Spleen (tissue), 7 donors: Measurements from ENCODE around the gene AOAH.

Experiments used
- POLR2A ChIP-seq, 3 donors: fragments of 450-650 bp; IDR thresholded peaks; one replicate each; pipeline ENCODE4 v1.5.1; 2017; ENCODE audit warnings: antibody characterized with exemption in 3 of 3, mild to moderate bottlenecking in 1 of 3
- TF ChIP-seq, protein P1 (sequence below), 11 experiments: fragments of 200-600 bp in 7 of 11; fragments of 450-650 bp in 4 of 11; sonication (generic) in 4 of 11; IDR thresholded peaks in 8 of 11; conservative IDR thresholded peaks in 3 of 11; 1 replicate in 7 of 11; 2 replicates in 4 of 11; pipeline versions ENCODE4 v1.4.0 to v1.8.0; 2016 to 2021; ENCODE audit warnings: antibody characterized with exemption in 11 of 11, inconsistent platforms in 4 of 11, mild to moderate bottlenecking in 1 of 11
- donor health status: DM: no; HTN: no; CAD: no; lungs with moderate emphysema.
- donor health status: DM: no; HTN: no; CAD: no.
- donor health status: DM: no; HTN: no; CAD: no.

DNA sequence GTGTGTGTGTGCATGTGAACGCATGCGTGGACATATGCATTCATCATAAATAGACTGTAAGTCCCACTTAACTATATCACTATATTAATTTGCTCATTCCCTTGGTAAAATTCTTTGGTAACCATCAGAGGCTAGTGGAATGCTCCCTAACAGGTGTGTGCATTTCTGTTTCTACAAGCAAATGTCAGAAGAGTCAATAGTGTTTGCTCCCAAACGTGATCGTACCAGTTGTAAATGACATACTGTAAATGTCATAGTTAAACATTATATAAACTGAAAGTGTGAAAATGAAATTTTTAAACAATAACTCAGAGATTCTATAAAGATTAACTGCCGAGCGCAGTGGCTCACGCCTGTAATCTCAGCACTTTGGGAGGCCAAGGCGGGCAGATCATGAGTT is 240.0 kb downstream of the AOAH start:
- TF ChIP-seq, protein P1, sequence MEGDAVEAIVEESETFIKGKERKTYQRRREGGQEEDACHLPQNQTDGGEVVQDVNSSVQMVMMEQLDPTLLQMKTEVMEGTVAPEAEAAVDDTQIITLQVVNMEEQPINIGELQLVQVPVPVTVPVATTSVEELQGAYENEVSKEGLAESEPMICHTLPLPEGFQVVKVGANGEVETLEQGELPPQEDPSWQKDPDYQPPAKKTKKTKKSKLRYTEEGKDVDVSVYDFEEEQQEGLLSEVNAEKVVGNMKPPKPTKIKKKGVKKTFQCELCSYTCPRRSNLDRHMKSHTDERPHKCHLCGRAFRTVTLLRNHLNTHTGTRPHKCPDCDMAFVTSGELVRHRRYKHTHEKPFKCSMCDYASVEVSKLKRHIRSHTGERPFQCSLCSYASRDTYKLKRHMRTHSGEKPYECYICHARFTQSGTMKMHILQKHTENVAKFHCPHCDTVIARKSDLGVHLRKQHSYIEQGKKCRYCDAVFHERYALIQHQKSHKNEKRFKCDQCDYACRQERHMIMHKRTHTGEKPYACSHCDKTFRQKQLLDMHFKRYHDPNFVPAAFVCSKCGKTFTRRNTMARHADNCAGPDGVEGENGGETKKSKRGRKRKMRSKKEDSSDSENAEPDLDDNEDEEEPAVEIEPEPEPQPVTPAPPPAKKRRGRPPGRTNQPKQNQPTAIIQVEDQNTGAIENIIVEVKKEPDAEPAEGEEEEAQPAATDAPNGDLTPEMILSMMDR (IDR thresholded peaks at IDR 0.05 in 8 of 11, conservative IDR thresholded peaks at IDR 0.05 in 3 of 11): no peak
- TF ChIP-seq POLR2A (IDR thresholded peaks at IDR 0.05): no peak
